HG02623 (cell line): Measurements from ENCODE around the gene CHST14.

Source experiments
- ATAC-seq: cut with Tn5 transposase; IDR thresholded peaks from one replicate; pipeline ENCODE4 v1.9.1; 2021; ENCODE audit warnings: moderate library complexity; ENCODE audit not compliant: unreplicated experiment

CHST14 gene

GRCh38 chr15:40470423-40471104 lies at the start of gene CHST14:
TSS of gene CHST14 (plus strand) at chr15:40470984. CDS start at chr15:40471214, 230 bp downstream.
- ATAC-seq = peak; percentile 70

GRCh38 chr15:40421246-40422157 lies 49.3 kb upstream of the CHST14 start:
- peak; percentile 50 for ATAC-seq

- no peak for ATAC-seq
Measured at GRCh38 chr15:40424483-40425115, 46.2 kb upstream of the CHST14 start.

- no peak for ATAC-seq
Measured at GRCh38 chr15:40425681-40426080, 45.1 kb upstream of the CHST14 start.

GRCh38 chr15:40427188-40427587 lies 43.6 kb upstream of the CHST14 start:
- no peak for ATAC-seq

- ATAC-seq = no peak
Measured at GRCh38 chr15:40428185-40428584, 42.6 kb upstream of the CHST14 start.

- ATAC-seq = no peak
Measured at GRCh38 chr15:40429068-40429710, 41.6 kb upstream of the CHST14 start.

GRCh38 chr15:40430271-40430805 lies 40.4 kb upstream of the CHST14 start:
- ATAC-seq = no peak

- ATAC-seq = no peak
Measured at GRCh38 chr15:40435023-40435709, 35.6 kb upstream of the CHST14 start.

- ATAC-seq = no peak
Measured at GRCh38 chr15:40435710-40436089, 35.1 kb upstream of the CHST14 start.

GRCh38 chr15:40436116-40436891 lies 34.5 kb upstream of the CHST14 start:
- no peak for ATAC-seq

GRCh38 chr15:40436892-40437751 lies 33.7 kb upstream of the CHST14 start:
- ATAC-seq = no peak

GRCh38 chr15:40437752-40438687 lies 32.8 kb upstream of the CHST14 start:
- ATAC-seq = no peak

- ATAC-seq = no peak
Measured at GRCh38 chr15:40438712-40439111, 32.1 kb upstream of the CHST14 start.

GRCh38 chr15:40439461-40439959 lies 31.3 kb upstream of the CHST14 start:
- ATAC-seq = no peak

GRCh38 chr15:40439960-40440742 lies 30.6 kb upstream of the CHST14 start:
- no peak for ATAC-seq
